HepG2 (cell line): ENCODE measurements around the gene PNMA5. TPM values are rescaled to one million over a fixed set of nuclear protein-coding genes. Genes with fewer than 3 reads are reported as not detected.

Experiments used
- BRCA1 ChIP-seq: sonication (generic); formaldehyde crosslinking; IDR thresholded peaks from 2 replicates; pipeline ENCODE4 v1.4.0; 2020; ENCODE audit warnings: missing genetic modification reagents
- CHD4 ChIP-seq: fragments of 200-600 bp; sonication (generic); IDR thresholded peaks from 2 replicates; pipeline ENCODE4 v1.7.0; 2017; ENCODE audit warnings: mild to moderate bottlenecking, low read length, borderline replicate concordance
- DNMT3B ChIP-seq: conservative IDR thresholded peaks from 2 replicates; pipeline ENCODE4 v1.6.1; 2016; ENCODE audit warnings: missing biosample characterization, control low read depth
- DR1 ChIP-seq: sonication (generic); formaldehyde crosslinking; IDR thresholded peaks from 2 replicates; pipeline ENCODE4 v1.8.0; 2021; ENCODE audit warnings: mild to moderate bottlenecking, missing genetic modification reagents, inconsistent platforms
- GABPA ChIP-seq, 2 experiments: IDR thresholded peaks; 2 replicates each; pipeline ENCODE4 v1.6.1; 2011 to 2016; ENCODE audit warnings: low read depth in 2 of 2, low read length in 1 of 2, missing biosample characterization in 1 of 2, missing genetic modification characterization in 1 of 2
- HNRNPL ChIP-seq: fragments of 200-400 bp; formaldehyde crosslinking; IDR thresholded peaks from 2 replicates; pipeline ENCODE4 v1.6.1; 2017; ENCODE audit warnings: mild to moderate bottlenecking, low read depth, low read length
- MYC ChIP-seq: sonication (generic); formaldehyde crosslinking; IDR thresholded peaks from 2 replicates; pipeline ENCODE4 v1.9.0; 2021; ENCODE audit warnings: missing genetic modification reagents, borderline replicate concordance
- ONECUT2 ChIP-seq: sonication (generic); formaldehyde crosslinking; IDR thresholded peaks from 2 replicates; pipeline ENCODE4 v1.4.0; 2020; ENCODE audit warnings: missing genetic modification reagents
- RELA ChIP-seq: sonication (generic); formaldehyde crosslinking; IDR thresholded peaks from 2 replicates; pipeline ENCODE4 v1.4.0; 2020; ENCODE audit warnings: missing genetic modification reagents
- XRCC5 ChIP-seq: fragments of 200-400 bp; formaldehyde crosslinking; optimal IDR thresholded peaks from 2 replicates; pipeline ENCODE3; 2017; ENCODE audit warnings: mild to moderate bottlenecking, low read length
- ZBTB7B ChIP-seq: sonication (generic); formaldehyde crosslinking; IDR thresholded peaks from 2 replicates; pipeline ENCODE4 v1.4.0; 2020; ENCODE audit warnings: missing genetic modification reagents
- ZMYM4 ChIP-seq: sonication (generic); formaldehyde crosslinking; IDR thresholded peaks from 2 replicates; pipeline ENCODE4 v1.8.1; 2023; ENCODE audit warnings: mild to moderate bottlenecking, missing genetic modification reagents
- ZNF292 ChIP-seq: sonication (generic); formaldehyde crosslinking; IDR thresholded peaks from 2 replicates; pipeline ENCODE4 v1.8.1; 2022; ENCODE audit warnings: mild to moderate bottlenecking, low read depth, missing genetic modification reagents, borderline replicate concordance
- ZNF296 ChIP-seq: sonication (generic); formaldehyde crosslinking; conservative IDR thresholded peaks from 2 replicates; pipeline ENCODE4 v1.5.0; 2020; ENCODE audit warnings: mild to moderate bottlenecking, missing genetic modification reagents
- ZNF720 ChIP-seq: sonication (generic); formaldehyde crosslinking; IDR thresholded peaks from 2 replicates; pipeline ENCODE4 v1.4.0; 2020; ENCODE audit warnings: missing genetic modification reagents
- ZNF737 ChIP-seq: sonication (generic); formaldehyde crosslinking; IDR thresholded peaks from 2 replicates; pipeline ENCODE4 v1.5.0; 2020; ENCODE audit warnings: missing genetic modification reagents, mild to moderate bottlenecking, borderline replicate concordance
- polyA plus RNA-seq, 8 experiments: library from polyadenylated mRNA; depleted of rRNA in 3 of 8; stranded (reverse) in 7 of 8; unstranded in 1 of 8; fragments of >200 nt; fragmentation: Illumina TruSeq in 4 of 8; extraction: Trizol in 4 of 8; gene quantifications; 2 replicates each; pipeline versions ENCODE4 v1.2.1 to v1.2.3, GENCODE V29; 2011 to 2016; ENCODE audit warnings: low read depth in 4 of 8, missing spikeins in 1 of 8, mixed read lengths in 1 of 8; ENCODE audit not compliant: insufficient read depth in 1 of 8
- total RNA-seq, 5 experiments: library from RNA; depleted of rRNA; stranded (reverse); fragments of >200 nt; fragmentation: Illumina TruSeq; extraction: Trizol; gene quantifications; 2 replicates each; pipeline ENCODE4 v1.2.3, GENCODE V29; 2016; ENCODE audit warnings: low read depth in 1 of 5
- TF ChIP-seq, protein P1 (sequence below): sonication (generic); formaldehyde crosslinking; IDR thresholded peaks from 2 replicates; pipeline ENCODE4 v1.4.0; 2020; ENCODE audit warnings: mild to moderate bottlenecking, missing genetic modification reagents
- TF ChIP-seq, protein P2 (sequence below): sonication (generic); formaldehyde crosslinking; IDR thresholded peaks from 2 replicates; pipeline ENCODE4 v1.4.0; 2020; ENCODE audit warnings: mild to moderate bottlenecking, missing genetic modification reagents
- TF ChIP-seq, protein P3 (sequence below): sonication (generic); formaldehyde crosslinking; IDR thresholded peaks from 2 replicates; pipeline ENCODE4 v1.9.0; 2021; ENCODE audit warnings: missing genetic modification reagents, borderline replicate concordance
- TF ChIP-seq, protein P4 (sequence below): sonication (generic); formaldehyde crosslinking; IDR thresholded peaks from 2 replicates; pipeline ENCODE4 v1.4.0; 2020; ENCODE audit warnings: mild to moderate bottlenecking, missing genetic modification reagents
- TF ChIP-seq, protein P5 (sequence below): sonication (generic); formaldehyde crosslinking; IDR thresholded peaks from 2 replicates; pipeline ENCODE4 v1.4.0; 2020; ENCODE audit warnings: mild to moderate bottlenecking, missing genetic modification reagents, borderline replicate concordance

The PNMA5 gene
- total and polyA plus RNA-seq, 2 of the 13 experiments (the other 11 are each of a cell fraction or from before 2014, with no cell fraction given): not detected

- TF ChIP-seq ZNF292 (no peak), DR1 (CRISPR knock-in tag) (no peak), ZNF720 (CRISPR knock-in tag) (no peak), GABPA (IDR thresholded peaks at IDR 0.05; ENCODE audit: low read depth, low read length) (no peak), GABPA (CRISPR knock-in tag; IDR thresholded peaks at IDR 0.05; ENCODE audit: low read depth) (no peak), HNRNPL (no peak), XRCC5 (no peak), RELA (CRISPR knock-in tag) (no peak), MYC (CRISPR knock-in tag) (peak; percentile 16; the same call in 1 of the 2 replicates), ZNF737 (CRISPR knock-in tag) (no peak), ZBTB7B (CRISPR knock-in tag) (no peak), ZMYM4 (CRISPR knock-in tag) (peak; percentile 23; the same call in 1 of the 2 replicates), DNMT3B (CRISPR knock-in tag) (no peak), BRCA1 (no peak), CHD4 (no peak), ZNF296 (CRISPR knock-in tag) (no peak), ONECUT2 (no peak)
- TF ChIP-seq, protein P1, sequence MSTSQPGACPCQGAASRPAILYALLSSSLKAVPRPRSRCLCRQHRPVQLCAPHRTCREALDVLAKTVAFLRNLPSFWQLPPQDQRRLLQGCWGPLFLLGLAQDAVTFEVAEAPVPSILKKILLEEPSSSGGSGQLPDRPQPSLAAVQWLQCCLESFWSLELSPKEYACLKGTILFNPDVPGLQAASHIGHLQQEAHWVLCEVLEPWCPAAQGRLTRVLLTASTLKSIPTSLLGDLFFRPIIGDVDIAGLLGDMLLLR: no peak
- TF ChIP-seq, protein P2, sequence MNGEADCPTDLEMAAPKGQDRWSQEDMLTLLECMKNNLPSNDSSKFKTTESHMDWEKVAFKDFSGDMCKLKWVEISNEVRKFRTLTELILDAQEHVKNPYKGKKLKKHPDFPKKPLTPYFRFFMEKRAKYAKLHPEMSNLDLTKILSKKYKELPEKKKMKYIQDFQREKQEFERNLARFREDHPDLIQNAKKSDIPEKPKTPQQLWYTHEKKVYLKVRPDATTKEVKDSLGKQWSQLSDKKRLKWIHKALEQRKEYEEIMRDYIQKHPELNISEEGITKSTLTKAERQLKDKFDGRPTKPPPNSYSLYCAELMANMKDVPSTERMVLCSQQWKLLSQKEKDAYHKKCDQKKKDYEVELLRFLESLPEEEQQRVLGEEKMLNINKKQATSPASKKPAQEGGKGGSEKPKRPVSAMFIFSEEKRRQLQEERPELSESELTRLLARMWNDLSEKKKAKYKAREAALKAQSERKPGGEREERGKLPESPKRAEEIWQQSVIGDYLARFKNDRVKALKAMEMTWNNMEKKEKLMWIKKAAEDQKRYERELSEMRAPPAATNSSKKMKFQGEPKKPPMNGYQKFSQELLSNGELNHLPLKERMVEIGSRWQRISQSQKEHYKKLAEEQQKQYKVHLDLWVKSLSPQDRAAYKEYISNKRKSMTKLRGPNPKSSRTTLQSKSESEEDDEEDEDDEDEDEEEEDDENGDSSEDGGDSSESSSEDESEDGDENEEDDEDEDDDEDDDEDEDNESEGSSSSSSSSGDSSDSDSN (CRISPR knock-in tag): no peak
- TF ChIP-seq, protein P3, sequence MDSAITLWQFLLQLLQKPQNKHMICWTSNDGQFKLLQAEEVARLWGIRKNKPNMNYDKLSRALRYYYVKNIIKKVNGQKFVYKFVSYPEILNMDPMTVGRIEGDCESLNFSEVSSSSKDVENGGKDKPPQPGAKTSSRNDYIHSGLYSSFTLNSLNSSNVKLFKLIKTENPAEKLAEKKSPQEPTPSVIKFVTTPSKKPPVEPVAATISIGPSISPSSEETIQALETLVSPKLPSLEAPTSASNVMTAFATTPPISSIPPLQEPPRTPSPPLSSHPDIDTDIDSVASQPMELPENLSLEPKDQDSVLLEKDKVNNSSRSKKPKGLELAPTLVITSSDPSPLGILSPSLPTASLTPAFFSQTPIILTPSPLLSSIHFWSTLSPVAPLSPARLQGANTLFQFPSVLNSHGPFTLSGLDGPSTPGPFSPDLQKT (CRISPR knock-in tag): no peak
- TF ChIP-seq, protein P4, sequence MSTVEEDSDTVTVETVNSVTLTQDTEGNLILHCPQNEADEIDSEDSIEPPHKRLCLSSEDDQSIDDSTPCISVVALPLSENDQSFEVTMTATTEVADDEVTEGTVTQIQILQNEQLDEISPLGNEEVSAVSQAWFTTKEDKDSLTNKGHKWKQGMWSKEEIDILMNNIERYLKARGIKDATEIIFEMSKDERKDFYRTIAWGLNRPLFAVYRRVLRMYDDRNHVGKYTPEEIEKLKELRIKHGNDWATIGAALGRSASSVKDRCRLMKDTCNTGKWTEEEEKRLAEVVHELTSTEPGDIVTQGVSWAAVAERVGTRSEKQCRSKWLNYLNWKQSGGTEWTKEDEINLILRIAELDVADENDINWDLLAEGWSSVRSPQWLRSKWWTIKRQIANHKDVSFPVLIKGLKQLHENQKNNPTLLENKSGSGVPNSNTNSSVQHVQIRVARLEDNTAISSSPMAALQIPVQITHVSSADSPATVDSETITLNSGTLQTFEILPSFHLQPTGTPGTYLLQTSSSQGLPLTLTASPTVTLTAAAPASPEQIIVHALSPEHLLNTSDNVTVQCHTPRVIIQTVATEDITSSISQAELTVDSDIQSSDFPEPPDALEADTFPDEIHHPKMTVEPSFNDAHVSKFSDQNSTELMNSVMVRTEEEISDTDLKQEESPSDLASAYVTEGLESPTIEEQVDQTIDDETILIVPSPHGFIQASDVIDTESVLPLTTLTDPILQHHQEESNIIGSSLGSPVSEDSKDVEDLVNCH (CRISPR knock-in tag): no peak
- TF ChIP-seq, protein P5, sequence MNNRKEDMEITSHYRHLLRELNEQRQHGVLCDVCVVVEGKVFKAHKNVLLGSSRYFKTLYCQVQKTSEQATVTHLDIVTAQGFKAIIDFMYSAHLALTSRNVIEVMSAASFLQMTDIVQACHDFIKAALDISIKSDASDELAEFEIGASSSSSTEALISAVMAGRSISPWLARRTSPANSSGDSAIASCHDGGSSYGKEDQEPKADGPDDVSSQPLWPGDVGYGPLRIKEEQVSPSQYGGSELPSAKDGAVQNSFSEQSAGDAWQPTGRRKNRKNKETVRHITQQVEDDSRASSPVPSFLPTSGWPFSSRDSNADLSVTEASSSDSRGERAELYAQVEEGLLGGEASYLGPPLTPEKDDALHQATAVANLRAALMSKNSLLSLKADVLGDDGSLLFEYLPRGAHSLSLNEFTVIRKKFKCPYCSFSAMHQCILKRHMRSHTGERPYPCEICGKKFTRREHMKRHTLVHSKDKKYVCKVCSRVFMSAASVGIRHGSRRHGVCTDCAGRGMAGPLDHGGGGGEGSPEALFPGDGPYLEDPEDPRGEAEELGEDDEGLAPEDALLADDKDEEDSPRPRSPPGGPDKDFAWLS (CRISPR knock-in tag): no peak
Measured at GRCh38 chrX:153032397-153033118, 38.6 kb upstream of the PNMA5 start (continued).
